GDM1 (cell line): ENCODE data around the gene FBLIM1.

Experiments used
- DNase-seq: peaks from one replicate; lab custom pipeline; 2025; lab: John Stamatoyannopoulos, UW

Gene FBLIM1

GRCh38 chr1:15730936-15731335, 27.7 kb upstream of the FBLIM1 start:
- no peak for DNase-seq

GRCh38 chr1:15731735-15732685, 26.6 kb upstream of the FBLIM1 start:
- DNase-seq: no peak

- no peak for DNase-seq
Measured at GRCh38 chr1:15732686-15733081, 25.9 kb upstream of the FBLIM1 start.

GRCh38 chr1:15733218-15733725, 25.3 kb upstream of the FBLIM1 start:
- DNase-seq: no peak

- DNase-seq: no peak
Measured at GRCh38 chr1:15733726-15734226, 24.8 kb upstream of the FBLIM1 start.

GRCh38 chr1:15734296-15734695, 24.3 kb upstream of the FBLIM1 start:
- DNase-seq: no peak

- DNase-seq: no peak
Measured at GRCh38 chr1:15734901-15735300, 23.7 kb upstream of the FBLIM1 start.

GRCh38 chr1:15735304-15736037, 23.1 kb upstream of the FBLIM1 start:
- no peak for DNase-seq

- DNase-seq: no peak
Measured at GRCh38 chr1:15736038-15736891, 22.3 kb upstream of the FBLIM1 start, which contains the start of gene SLC25A34. Gene SLC25A34, plus strand, starts transcription at chr1:15736258. Its CDS starts 228 bp downstream, at chr1:15736486.

GRCh38 chr1:15736892-15737261, 21.7 kb upstream of the FBLIM1 start:
- DNase-seq: no peak

- DNase-seq: no peak
Measured at GRCh38 chr1:15737324-15738319, 21.0 kb upstream of the FBLIM1 start.

- DNase-seq: no peak
Measured at GRCh38 chr1:15738416-15739113, 20.0 kb upstream of the FBLIM1 start.

- no peak for DNase-seq
Measured at GRCh38 chr1:15739259-15739658, 19.3 kb upstream of the FBLIM1 start.

- DNase-seq: no peak
Measured at GRCh38 chr1:15739745-15740144, 18.9 kb upstream of the FBLIM1 start.

- DNase-seq: no peak
Measured at GRCh38 chr1:15740924-15741850, 17.4 kb upstream of the FBLIM1 start.

GRCh38 chr1:15742339-15742801, 16.2 kb upstream of the FBLIM1 start, which contains the start of gene TMEM82:
Gene TMEM82, plus strand, starts transcription at chr1:15742499. Its CDS starts 61 bp downstream, at chr1:15742560.
- DNase-seq: no peak

GRCh38 chr1:15744122-15744679, 14.4 kb upstream of the FBLIM1 start:
- DNase-seq: no peak

- no peak for DNase-seq
Measured at GRCh38 chr1:15747378-15747777, 11.2 kb upstream of the FBLIM1 start.
